ENCODE data around the gene PRAME.

GRCh38 chr22:22536515-22536914, 22.6 kb downstream of the PRAME start:
- TF ChIP-seq POLR2A (IDR thresholded peaks at IDR 0.05; ENCODE audit: low read length) (no peak), GATA1 (IDR thresholded peaks at IDR 0.05; ENCODE audit: low read depth, low read length) (no peak)

Data from erythroblast (primary cell).